ENCODE measurements around the gene MORC1. TPM values are rescaled to one million over a fixed set of nuclear protein-coding genes. Genes with fewer than 3 reads are reported as not detected.

The MORC1 gene
- total RNA-seq, 1 donor from 2014 or later = not detected

DNA sequence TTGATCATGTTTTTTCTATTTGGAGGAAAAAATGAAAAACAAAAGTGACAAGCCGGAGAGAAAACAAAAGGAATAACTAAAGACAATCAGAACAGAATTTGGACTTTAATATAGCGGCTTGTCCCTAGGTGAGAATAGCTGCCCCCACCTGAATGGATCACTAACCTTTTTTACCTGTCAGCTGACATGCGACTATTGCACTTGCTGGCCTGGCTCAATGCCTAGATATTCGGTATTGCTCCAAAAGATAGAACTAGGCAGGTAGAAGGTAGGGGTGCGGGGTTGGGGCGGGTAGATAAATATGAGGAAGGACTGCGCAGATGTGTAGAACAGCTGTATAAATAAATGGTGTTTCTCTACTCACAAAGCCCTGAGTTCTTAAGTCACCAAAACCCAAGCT is 650 bp upstream of the MORC1 start:
- H3K4me3 ChIP-seq = no peak overlapping the region
- no peaks in the 10 kb centered on the region for H3K9me3 ChIP-seq (replicated peaks)
- intact Hi-C loops (cut with micrococcal nuclease) = no loop called here
- TF ChIP-seq, protein P1, sequence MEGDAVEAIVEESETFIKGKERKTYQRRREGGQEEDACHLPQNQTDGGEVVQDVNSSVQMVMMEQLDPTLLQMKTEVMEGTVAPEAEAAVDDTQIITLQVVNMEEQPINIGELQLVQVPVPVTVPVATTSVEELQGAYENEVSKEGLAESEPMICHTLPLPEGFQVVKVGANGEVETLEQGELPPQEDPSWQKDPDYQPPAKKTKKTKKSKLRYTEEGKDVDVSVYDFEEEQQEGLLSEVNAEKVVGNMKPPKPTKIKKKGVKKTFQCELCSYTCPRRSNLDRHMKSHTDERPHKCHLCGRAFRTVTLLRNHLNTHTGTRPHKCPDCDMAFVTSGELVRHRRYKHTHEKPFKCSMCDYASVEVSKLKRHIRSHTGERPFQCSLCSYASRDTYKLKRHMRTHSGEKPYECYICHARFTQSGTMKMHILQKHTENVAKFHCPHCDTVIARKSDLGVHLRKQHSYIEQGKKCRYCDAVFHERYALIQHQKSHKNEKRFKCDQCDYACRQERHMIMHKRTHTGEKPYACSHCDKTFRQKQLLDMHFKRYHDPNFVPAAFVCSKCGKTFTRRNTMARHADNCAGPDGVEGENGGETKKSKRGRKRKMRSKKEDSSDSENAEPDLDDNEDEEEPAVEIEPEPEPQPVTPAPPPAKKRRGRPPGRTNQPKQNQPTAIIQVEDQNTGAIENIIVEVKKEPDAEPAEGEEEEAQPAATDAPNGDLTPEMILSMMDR (IDR thresholded peaks at IDR 0.05; ENCODE audit: borderline replicate concordance) = no peak
- H3K27me3 ChIP-seq (ENCODE audit: low read depth) = peaks cover 4% of the 10 kb centered on the region
- DNase-seq = no peak
- H3K27ac ChIP-seq (replicated peaks) = no peak overlapping the region
- no peaks in the 10 kb centered on the region for H3K36me3 ChIP-seq
- H3K4me1 ChIP-seq = no peaks in the 10 kb centered on the region

DNA sequence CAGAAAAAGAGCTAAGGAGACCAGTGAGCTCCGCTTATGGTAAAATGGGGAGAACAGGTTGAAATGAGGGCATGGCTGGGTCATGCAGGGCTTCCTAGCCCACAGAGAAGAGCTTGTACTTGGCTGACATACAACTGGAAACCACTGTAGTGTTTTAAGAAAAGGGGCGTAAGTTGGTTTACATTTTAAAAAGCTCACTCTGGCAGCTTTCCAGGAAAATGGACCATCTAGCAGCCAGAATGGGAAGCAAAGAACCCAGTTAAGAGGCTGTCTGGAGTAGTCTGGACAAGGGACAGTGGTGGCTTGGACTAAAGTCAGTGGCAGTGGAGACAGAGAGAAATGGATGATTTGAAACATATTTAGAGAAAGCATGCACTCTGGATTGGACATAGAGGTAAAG is 1.9 kb downstream of the MORC1 start:
- no peak for DNase-seq
- Histone ChIP-seq H3K27ac (replicated peaks) (no peak overlapping the region), H3K4me3 (no peak overlapping the region), H3K9me3 (replicated peaks) (no peaks in the 10 kb centered on the region), H3K4me1 (no peaks in the 10 kb centered on the region), H3K27me3 (ENCODE audit: low read depth) (peaks cover 4% of the 10 kb centered on the region), H3K36me3 (no peaks in the 10 kb centered on the region)
- TF ChIP-seq, protein P1 (IDR thresholded peaks at IDR 0.05; ENCODE audit: borderline replicate concordance) = no peak
- intact Hi-C loops (cut with micrococcal nuclease) = no loop called here

DNA sequence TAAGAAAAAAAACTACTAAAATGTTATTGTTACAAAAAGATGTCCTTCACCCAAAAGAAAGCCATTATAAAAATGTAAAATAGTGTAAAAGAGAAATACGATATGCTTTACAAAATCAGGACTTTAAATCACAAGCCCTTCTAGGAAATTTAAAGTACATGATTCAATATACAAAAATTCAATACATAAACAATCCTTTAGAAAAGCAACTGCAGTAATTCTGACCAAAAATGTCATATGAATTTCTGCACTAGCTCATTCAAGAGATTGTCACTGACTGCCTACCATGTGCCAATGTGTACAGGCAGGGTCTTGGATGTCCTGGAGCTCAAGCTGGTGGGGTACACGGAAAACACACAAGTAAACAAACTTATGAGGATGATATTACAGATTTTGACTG is 2.5 kb downstream of the MORC1 start:
- no peak for DNase-seq
- H3K27me3 ChIP-seq (ENCODE audit: low read depth) = peaks cover 4% of the 10 kb centered on the region
- no peaks in the 10 kb centered on the region for H3K4me1 ChIP-seq
- TF ChIP-seq, protein P1 (IDR thresholded peaks at IDR 0.05; ENCODE audit: borderline replicate concordance) = no peak
- H3K36me3 ChIP-seq = no peaks in the 10 kb centered on the region
- no peak overlapping the region for H3K27ac ChIP-seq (replicated peaks)
- no peaks in the 10 kb centered on the region for H3K9me3 ChIP-seq (replicated peaks)
- H3K4me3 ChIP-seq = no peak overlapping the region
- intact Hi-C loops (cut with micrococcal nuclease) = no loop called here

DNA sequence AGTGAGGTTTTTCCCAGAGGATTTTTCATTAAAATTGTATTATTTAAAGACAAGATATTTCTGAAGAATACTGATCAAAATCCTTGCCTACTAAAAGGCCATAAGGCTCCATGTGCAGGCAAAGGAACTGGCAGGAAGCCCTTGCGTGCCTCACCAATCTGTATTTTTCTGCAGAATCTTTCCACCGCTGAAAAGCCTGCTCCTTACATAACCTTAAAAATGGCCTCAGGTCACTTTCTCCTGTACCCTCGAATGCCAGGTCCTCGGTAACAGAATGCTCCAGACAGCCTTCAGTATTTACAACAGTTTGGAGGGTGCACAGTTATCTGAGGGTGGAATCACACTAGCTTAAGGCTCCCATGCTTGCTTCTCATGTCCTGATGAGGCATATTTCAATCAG is 3.2 kb downstream of the MORC1 start:
- H3K36me3 ChIP-seq = no peaks in the 10 kb centered on the region
- H3K4me3 ChIP-seq = no peak overlapping the region
- H3K27me3 ChIP-seq (ENCODE audit: low read depth) = peaks cover 10% of the 10 kb centered on the region
- no peaks in the 10 kb centered on the region for H3K4me1 ChIP-seq
- intact Hi-C loops (cut with micrococcal nuclease) = no loop called here
- H3K9me3 ChIP-seq (replicated peaks) = no peaks in the 10 kb centered on the region
- TF ChIP-seq, protein P1 (IDR thresholded peaks at IDR 0.05; ENCODE audit: borderline replicate concordance) = no peak
- H3K27ac ChIP-seq (replicated peaks) = no peak overlapping the region
- DNase-seq = no peak

DNA sequence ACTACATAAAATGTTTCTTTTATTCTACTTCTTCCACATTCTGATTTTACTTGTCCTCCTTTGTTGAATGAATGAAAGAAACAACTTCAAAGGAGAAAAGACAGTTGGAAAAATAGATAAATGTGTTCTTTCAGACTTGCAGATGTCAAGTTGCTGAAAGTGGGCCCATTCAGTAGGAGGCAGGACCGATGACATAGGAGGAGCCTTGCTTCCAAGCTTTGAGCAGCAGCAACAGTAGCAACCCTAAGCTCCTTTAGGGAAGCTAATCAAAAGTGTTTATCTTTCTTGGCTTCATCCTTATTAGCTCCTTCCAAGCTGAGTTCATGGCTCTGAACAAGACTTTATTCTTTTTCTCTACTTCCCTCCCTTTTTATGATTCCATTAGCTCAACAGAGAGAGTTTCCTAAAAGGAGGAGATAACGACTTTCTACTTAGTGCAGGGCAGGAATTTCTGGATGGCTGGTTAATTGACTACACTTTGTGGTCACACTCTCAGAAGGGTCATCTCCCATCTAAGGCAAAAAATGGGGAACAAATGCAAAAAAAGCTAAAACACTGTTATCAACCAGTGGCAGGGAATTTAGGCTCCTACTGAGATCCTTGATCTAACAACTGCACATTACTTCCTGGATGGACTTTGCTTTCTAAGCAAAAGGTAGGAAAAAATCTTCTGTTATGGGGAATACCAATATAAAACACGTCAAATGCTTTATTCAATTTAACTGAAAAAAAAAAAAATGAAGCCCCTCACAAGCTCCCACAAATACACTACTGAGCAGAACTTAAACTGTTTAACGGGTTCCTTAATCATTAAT is 4.8 kb downstream of the MORC1 start:
- intact Hi-C loops (cut with micrococcal nuclease) = no loop called here
- TF ChIP-seq, protein P1 (IDR thresholded peaks at IDR 0.05; ENCODE audit: borderline replicate concordance) = no peak
- Histone ChIP-seq H3K4me3 (no peak overlapping the region), H3K4me1 (no peaks in the 10 kb centered on the region), H3K9me3 (replicated peaks) (no peaks in the 10 kb centered on the region), H3K27me3 (ENCODE audit: low read depth) (peaks cover 12% of the 10 kb centered on the region), H3K36me3 (no peaks in the 10 kb centered on the region), H3K27ac (replicated peaks) (no peak overlapping the region)
- DNase-seq = no peak
